ENCODE data around the gene AADAC. TPM values are rescaled to one million over a fixed set of nuclear protein-coding genes. Genes with fewer than 3 reads are reported as not detected.

AADAC gene
- polyA plus RNA-seq, 1 of the 3 experiments (the other 2 are of a cell fraction) = 1.2 TPM

GRCh38 chr3:151864423-151865101 lies 50.6 kb downstream of the AADAC start (continued):
- TF ChIP-seq REST (IDR thresholded peaks at IDR 0.05; ENCODE audit: low read depth, low read length) (no peak), PBX3 (IDR thresholded peaks at IDR 0.05) (peak; percentile 13; the same call in 1 of the 2 replicates), ELF1 (IDR thresholded peaks at IDR 0.05) (no peak), CTCF (IDR thresholded peaks at IDR 0.05) (no peak), USF2 (IDR thresholded peaks at IDR 0.05; ENCODE audit: borderline replicate concordance, low read depth, low read length) (no peak), EP300 (IDR thresholded peaks at IDR 0.05; ENCODE audit: borderline replicate concordance in 1 of 2, low read depth in 1 of 2, low read length in 1 of 2) (peak in 1 of 2 experiments; percentile 65; a peak in 2 of 4 replicates), GABPA (IDR thresholded peaks at IDR 0.05; ENCODE audit: low read depth) (no peak), MEF2A (IDR thresholded peaks at IDR 0.05; ENCODE audit: borderline replicate concordance, low read depth) (no peak), CHD2 (IDR thresholded peaks at IDR 0.05; ENCODE audit: low read length, partially characterized antibody) (no peak), RFX5 (IDR thresholded peaks at IDR 0.05; ENCODE audit: low read length) (no peak)

GRCh38 chr3:151866711-151867410 lies 52.9 kb downstream of the AADAC start:
- H3K4me1 ChIP-seq (ENCODE audit: control insufficient read depth in 1 of 2, insufficient read depth in 2 of 2, low read depth in 1 of 2, low read length in 1 of 2) = peaks cover 0 to 30% of the 10 kb centered on the region in 2 experiments; a peak in 3 of 4 replicates
- no peaks in the 10 kb centered on the region for H3K9me2 ChIP-seq
- no peaks in the 10 kb centered on the region for H4K20me1 ChIP-seq (ENCODE audit: insufficient read depth)
- 37% methylated on average over 4 of the region's 4 CpGs for WGBS (ENCODE audit: low lambda C conversion rate)
- POLR2A ChIA-PET = no interaction called here
- H3K4me3 ChIP-seq (ENCODE audit: low read depth in 2 of 2, low read length in 1 of 2) = no peak overlapping the region
- H3K79me2 ChIP-seq (ENCODE audit: insufficient read depth) = peaks cover 34% of the 10 kb centered on the region
- no peak overlapping the region for H3K9ac ChIP-seq
- no peak overlapping the region for H3K4me2 ChIP-seq
- H2AFZ ChIP-seq (ENCODE audit: low read depth) = peak overlapping the region; percentile 58
- no peak for DNase-seq
- no peaks in the 10 kb centered on the region for H3K27me3 ChIP-seq (ENCODE audit: insufficient read depth)
- CTCF ChIA-PET = no interaction called here
- H3K36me3 ChIP-seq (replicated peaks in 1 of 2; ENCODE audit: control insufficient read depth in 1 of 2, insufficient read depth in 2 of 2, low read length in 1 of 2) = no peaks in the 10 kb centered on the region
- no peaks in the 10 kb centered on the region for H3K9me3 ChIP-seq
- peaks cover 49% of the 10 kb centered on the region for H3F3A ChIP-seq (replicated peaks; ENCODE audit: insufficient read depth)
- peak overlapping the region; percentile 74 to 76; a peak in 3 of 4 replicates for H3K27ac ChIP-seq (ENCODE audit: low read depth in 2 of 2, low read length in 1 of 2)
- TF ChIP-seq TCF12 (IDR thresholded peaks at IDR 0.05) = no peak
- TF ChIP-seq RCOR1 (IDR thresholded peaks at IDR 0.05; ENCODE audit: low read length) = no peak
- no peak for TF ChIP-seq RFX5 (IDR thresholded peaks at IDR 0.05; ENCODE audit: low read length)
- TF ChIP-seq FOSL2 (IDR thresholded peaks at IDR 0.05; ENCODE audit: borderline replicate concordance, low read depth) = no peak
- TF ChIP-seq NFIC (IDR thresholded peaks at IDR 0.05; ENCODE audit: borderline replicate concordance) = no peak
- no peak for TF ChIP-seq TAF1 (IDR thresholded peaks at IDR 0.05; ENCODE audit: borderline replicate concordance, low read depth, low read length)
- no peak for TF ChIP-seq PBX3 (IDR thresholded peaks at IDR 0.05)
- TF ChIP-seq MXI1 (IDR thresholded peaks at IDR 0.05; ENCODE audit: low read depth, low read length) = no peak
- TF ChIP-seq POLR2AphosphoS5 (IDR thresholded peaks at IDR 0.05; ENCODE audit: low read depth, low read length) = no peak
- no peak for TF ChIP-seq MAX (IDR thresholded peaks at IDR 0.05; ENCODE audit: low read depth)
- TF ChIP-seq SMC3 (IDR thresholded peaks at IDR 0.05; ENCODE audit: low read depth, low read length) = no peak

Data from SK-N-SH (cell line).